Measurements from ENCODE around the gene C11orf97. TPM values are rescaled to one million over a fixed set of nuclear protein-coding genes. Genes with fewer than 3 reads are reported as not detected.

C11orf97 gene
- total and polyA plus RNA-seq, 12 donors, result 0.17 TPM; not detected in 11

DNA sequence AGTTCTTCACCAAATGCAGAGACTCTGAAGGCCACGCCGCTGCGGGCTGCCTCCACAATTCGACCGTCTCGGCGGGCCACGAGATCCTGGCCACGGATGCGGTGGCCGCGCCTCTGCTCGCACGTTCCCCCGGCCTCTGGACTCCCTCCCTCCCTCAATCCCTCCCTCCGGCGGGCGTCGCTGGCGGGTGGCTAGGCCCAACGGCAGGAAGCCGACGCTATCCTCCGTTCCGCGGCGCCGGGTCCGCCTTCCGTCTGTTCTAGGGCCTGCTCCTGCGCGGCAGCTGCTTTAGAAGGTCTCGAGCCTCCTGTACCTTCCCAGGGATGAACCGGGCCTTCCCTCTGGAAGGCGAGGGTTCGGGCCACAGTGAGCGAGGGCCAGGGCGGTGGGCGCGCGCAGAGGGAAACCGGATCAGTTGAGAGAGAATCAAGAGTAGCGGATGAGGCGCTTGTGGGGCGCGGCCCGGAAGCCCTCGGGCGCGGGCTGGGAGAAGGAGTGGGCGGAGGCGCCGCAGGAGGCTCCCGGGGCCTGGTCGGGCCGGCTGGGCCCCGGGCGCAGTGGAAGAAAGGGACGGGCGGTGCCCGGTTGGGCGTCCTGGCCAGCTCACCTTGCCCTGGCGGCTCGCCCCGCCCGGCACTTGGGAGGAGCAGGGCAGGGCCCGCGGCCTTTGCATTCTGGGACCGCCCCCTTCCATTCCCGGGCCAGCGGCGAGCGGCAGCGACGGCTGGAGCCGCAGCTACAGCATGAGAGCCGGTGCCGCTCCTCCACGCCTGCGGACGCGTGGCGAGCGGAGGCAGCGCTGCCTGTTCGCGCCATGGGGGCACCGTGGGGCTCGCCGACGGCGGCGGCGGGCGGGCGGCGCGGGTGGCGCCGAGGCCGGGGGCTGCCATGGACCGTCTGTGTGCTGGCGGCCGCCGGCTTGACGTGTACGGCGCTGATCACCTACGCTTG, 31.7 kb downstream of the C11orf97 start, which contains the start of gene FUT4:
FUT4 (plus strand) TSS at position 227 of the 951 bp plus-strand sequence; CDS start at position 440, 213 bp downstream.
- DNase-seq, result peak; percentile 86 to 92 (median 88)
- Histone ChIP-seq H3K4me1 (replicated peaks in 1 of 2) (peaks cover 6 to 32% of the 10 kb centered on the region in 2 donors), H3K27me3 (no peaks in the 10 kb centered on the region), H3K4me3 (peak within 1 kb of the TSS; percentile 49 to 88 (median 72)), H3K36me3 (replicated peaks in 1 of 2) (no peaks in the 10 kb centered on the region), H3K9me3 (replicated peaks in 1 of 3) (no peaks in the 10 kb centered on the region), H3K27ac (peak within 1 kb of the TSS; percentile 93 to 98 (median 96))
- TF ChIP-seq, protein P1, sequence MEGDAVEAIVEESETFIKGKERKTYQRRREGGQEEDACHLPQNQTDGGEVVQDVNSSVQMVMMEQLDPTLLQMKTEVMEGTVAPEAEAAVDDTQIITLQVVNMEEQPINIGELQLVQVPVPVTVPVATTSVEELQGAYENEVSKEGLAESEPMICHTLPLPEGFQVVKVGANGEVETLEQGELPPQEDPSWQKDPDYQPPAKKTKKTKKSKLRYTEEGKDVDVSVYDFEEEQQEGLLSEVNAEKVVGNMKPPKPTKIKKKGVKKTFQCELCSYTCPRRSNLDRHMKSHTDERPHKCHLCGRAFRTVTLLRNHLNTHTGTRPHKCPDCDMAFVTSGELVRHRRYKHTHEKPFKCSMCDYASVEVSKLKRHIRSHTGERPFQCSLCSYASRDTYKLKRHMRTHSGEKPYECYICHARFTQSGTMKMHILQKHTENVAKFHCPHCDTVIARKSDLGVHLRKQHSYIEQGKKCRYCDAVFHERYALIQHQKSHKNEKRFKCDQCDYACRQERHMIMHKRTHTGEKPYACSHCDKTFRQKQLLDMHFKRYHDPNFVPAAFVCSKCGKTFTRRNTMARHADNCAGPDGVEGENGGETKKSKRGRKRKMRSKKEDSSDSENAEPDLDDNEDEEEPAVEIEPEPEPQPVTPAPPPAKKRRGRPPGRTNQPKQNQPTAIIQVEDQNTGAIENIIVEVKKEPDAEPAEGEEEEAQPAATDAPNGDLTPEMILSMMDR (IDR thresholded peaks at IDR 0.05), result peak in 1 of 6 experiments; percentile 16
- peak; percentile 61 to 77 for TF ChIP-seq POLR2A (IDR thresholded peaks at IDR 0.05)
- intact Hi-C loops (cut with DNase I), result no loop called here
- WGBS, 4 donors, result 0 to 1% (median 1%) methylated on average over 47 to 109 of the region's 109 CpGs

DNA sequence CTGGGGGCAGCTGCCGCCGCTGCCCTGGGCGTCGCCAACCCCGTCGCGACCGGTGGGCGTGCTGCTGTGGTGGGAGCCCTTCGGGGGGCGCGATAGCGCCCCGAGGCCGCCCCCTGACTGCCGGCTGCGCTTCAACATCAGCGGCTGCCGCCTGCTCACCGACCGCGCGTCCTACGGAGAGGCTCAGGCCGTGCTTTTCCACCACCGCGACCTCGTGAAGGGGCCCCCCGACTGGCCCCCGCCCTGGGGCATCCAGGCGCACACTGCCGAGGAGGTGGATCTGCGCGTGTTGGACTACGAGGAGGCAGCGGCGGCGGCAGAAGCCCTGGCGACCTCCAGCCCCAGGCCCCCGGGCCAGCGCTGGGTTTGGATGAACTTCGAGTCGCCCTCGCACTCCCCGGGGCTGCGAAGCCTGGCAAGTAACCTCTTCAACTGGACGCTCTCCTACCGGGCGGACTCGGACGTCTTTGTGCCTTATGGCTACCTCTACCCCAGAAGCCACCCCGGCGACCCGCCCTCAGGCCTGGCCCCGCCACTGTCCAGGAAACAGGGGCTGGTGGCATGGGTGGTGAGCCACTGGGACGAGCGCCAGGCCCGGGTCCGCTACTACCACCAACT, 32.5 kb downstream of the C11orf97 start:
- peak in 3 of 7 donors; percentile 15 to 30 (median 24) for DNase-seq
- Histone ChIP-seq H3K4me1 (replicated peaks in 1 of 2) (peaks cover 6 to 32% of the 10 kb centered on the region in 2 donors), H3K27ac (peak overlapping the region in 4 of 5 donors; percentile 93 to 98 (median 95)), H3K9me3 (replicated peaks in 1 of 3) (no peaks in the 10 kb centered on the region), H3K4me3 (peak overlapping the region in 3 of 4 donors; percentile 49 to 88 (median 72)), H3K27me3 (no peaks in the 10 kb centered on the region), H3K36me3 (replicated peaks in 1 of 2) (no peaks in the 10 kb centered on the region)
- intact Hi-C loops (cut with DNase I), result no loop called here
- TF ChIP-seq, protein P1 (IDR thresholded peaks at IDR 0.05), result no peak
- no peak for TF ChIP-seq POLR2A (IDR thresholded peaks at IDR 0.05)
- WGBS, 4 donors, result 24 to 68% (median 25%) methylated on average over 9 to 59 of the region's 59 CpGs; no CpG with 5 or more reads in 1 of the 4 donors

DNA sequence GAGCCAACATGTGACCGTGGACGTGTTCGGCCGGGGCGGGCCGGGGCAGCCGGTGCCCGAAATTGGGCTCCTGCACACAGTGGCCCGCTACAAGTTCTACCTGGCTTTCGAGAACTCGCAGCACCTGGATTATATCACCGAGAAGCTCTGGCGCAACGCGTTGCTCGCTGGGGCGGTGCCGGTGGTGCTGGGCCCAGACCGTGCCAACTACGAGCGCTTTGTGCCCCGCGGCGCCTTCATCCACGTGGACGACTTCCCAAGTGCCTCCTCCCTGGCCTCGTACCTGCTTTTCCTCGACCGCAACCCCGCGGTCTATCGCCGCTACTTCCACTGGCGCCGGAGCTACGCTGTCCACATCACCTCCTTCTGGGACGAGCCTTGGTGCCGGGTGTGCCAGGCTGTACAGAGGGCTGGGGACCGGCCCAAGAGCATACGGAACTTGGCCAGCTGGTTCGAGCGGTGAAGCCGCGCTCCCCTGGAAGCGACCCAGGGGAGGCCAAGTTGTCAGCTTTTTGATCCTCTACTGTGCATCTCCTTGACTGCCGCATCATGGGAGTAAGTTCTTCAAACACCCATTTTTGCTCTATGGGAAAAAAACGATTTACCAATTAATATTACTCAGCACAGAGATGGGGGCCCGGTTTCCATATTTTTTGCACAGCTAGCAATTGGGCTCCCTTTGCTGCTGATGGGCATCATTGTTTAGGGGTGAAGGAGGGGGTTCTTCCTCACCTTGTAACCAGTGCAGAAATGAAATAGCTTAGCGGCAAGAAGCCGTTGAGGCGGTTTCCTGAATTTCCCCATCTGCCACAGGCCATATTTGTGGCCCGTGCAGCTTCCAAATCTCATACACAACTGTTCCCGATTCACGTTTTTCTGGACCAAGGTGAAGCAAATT, 33.3 kb downstream of the C11orf97 start:
- H3K36me3 ChIP-seq (replicated peaks in 1 of 2), result no peaks in the 10 kb centered on the region
- DNase-seq, result no peak
- no peak overlapping the region for H3K27ac ChIP-seq
- intact Hi-C loops (cut with DNase I), result no loop called here
- H3K9me3 ChIP-seq (replicated peaks in 1 of 3), result no peaks in the 10 kb centered on the region
- TF ChIP-seq POLR2A (IDR thresholded peaks at IDR 0.05), result no peak
- TF ChIP-seq, protein P1 (IDR thresholded peaks at IDR 0.05), result no peak
- WGBS, 4 donors, result 77 to 87% (median 80%) methylated on average over 31 to 54 of the region's 54 CpGs
- peaks cover 6 to 32% of the 10 kb centered on the region in 2 donors for H3K4me1 ChIP-seq (replicated peaks in 1 of 2)
- H3K27me3 ChIP-seq, result no peaks in the 10 kb centered on the region
- H3K4me3 ChIP-seq, result peak overlapping the region in 1 of 4 donors; percentile 88
